H9 (cell line): Measurements from ENCODE around the gene AFAP1. TPM values are rescaled to one million over a fixed set of nuclear protein-coding genes. Genes with fewer than 3 reads are reported as not detected.

Source experiments
- DNase-seq: peaks from one replicate; pipeline ENCODE4 v3.0.0-alpha.2; 2017
- H2AFZ ChIP-seq: one replicate; pipeline ENCODE4 v1.6.1; 2013; ENCODE audit warnings: mild to moderate bottlenecking, low read length, control low read depth, moderate library complexity
- H2AK5ac ChIP-seq: 2 replicates; pipeline ENCODE4 v1.6.1; 2013; ENCODE audit warnings: low read length, control low read depth, mixed read lengths; ENCODE audit not compliant: insufficient read length
- H2BK120ac ChIP-seq: one replicate; pipeline ENCODE4 v1.6.1; 2013; ENCODE audit warnings: low read depth, mild to moderate bottlenecking, low read length, control low read depth, inconsistent platforms; ENCODE audit not compliant: poor library complexity, severe bottlenecking
- H2BK12ac ChIP-seq: 2 replicates; pipeline ENCODE4 v1.6.1; 2013; ENCODE audit warnings: low read length, control low read depth, mixed read lengths, low read depth; ENCODE audit not compliant: insufficient read length
- H2BK15ac ChIP-seq: 2 replicates; pipeline ENCODE4 v1.6.1; 2013; ENCODE audit warnings: low read depth, low read length, control low read depth
- H2BK20ac ChIP-seq: one replicate; pipeline ENCODE4 v1.6.1; 2013; ENCODE audit warnings: low read depth, mild to moderate bottlenecking, low read length, control low read depth, inconsistent platforms; ENCODE audit not compliant: poor library complexity, severe bottlenecking
- H2BK5ac ChIP-seq: 2 replicates; pipeline ENCODE4 v1.6.1; 2013; ENCODE audit warnings: low read length, control low read depth, mixed read lengths; ENCODE audit not compliant: insufficient read length
- H3K14ac ChIP-seq: 2 replicates; pipeline ENCODE4 v1.6.1; 2013; ENCODE audit warnings: low read length, control low read depth; ENCODE audit not compliant: insufficient read depth
- H3K18ac ChIP-seq: 2 replicates; pipeline ENCODE4 v1.6.1; 2013; ENCODE audit warnings: low read depth, mild to moderate bottlenecking, mixed read lengths, low read length, control low read depth; ENCODE audit not compliant: insufficient read length
- H3K23ac ChIP-seq: 2 replicates; pipeline ENCODE4 v1.6.1; 2013; ENCODE audit warnings: low read length, control low read depth, mixed read lengths, low read depth; ENCODE audit not compliant: insufficient read length
- H3K23me2 ChIP-seq: 2 replicates; pipeline ENCODE4 v1.6.1; 2013; ENCODE audit warnings: low read depth, mild to moderate bottlenecking, mixed read lengths, low read length, control low read depth; ENCODE audit not compliant: insufficient read length, poor library complexity, severe bottlenecking
- H3K27ac ChIP-seq: 2 replicates; pipeline ENCODE4 v1.5.1; 2013; ENCODE audit warnings: low read length, control low read depth, mixed read lengths, low read depth; ENCODE audit not compliant: insufficient read length
- H3K27me3 ChIP-seq: 2 replicates; pipeline ENCODE4 v1.6.1; 2013; ENCODE audit warnings: low read length, control low read depth, inconsistent platforms; ENCODE audit not compliant: insufficient read depth
- H3K4ac ChIP-seq: 2 replicates; pipeline ENCODE4 v1.6.1; 2013; ENCODE audit warnings: low read depth, mild to moderate bottlenecking, control low read depth, inconsistent platforms, low read length, moderate library complexity
- H3K4me1 ChIP-seq: 2 replicates; pipeline ENCODE4 v1.6.1; 2013; ENCODE audit warnings: low read length, control low read depth, inconsistent platforms; ENCODE audit not compliant: insufficient read depth
- H3K4me2 ChIP-seq: 2 replicates; pipeline ENCODE4 v1.6.1; 2013; ENCODE audit warnings: low read length, control low read depth, mixed read lengths; ENCODE audit not compliant: insufficient read length, insufficient read depth
- H3K56ac ChIP-seq: 2 replicates; pipeline ENCODE4 v1.6.1; 2013; ENCODE audit warnings: low read depth, mild to moderate bottlenecking, mixed read lengths, low read length, control low read depth; ENCODE audit not compliant: insufficient read length
- H3K79me1 ChIP-seq: 2 replicates; pipeline ENCODE4 v1.6.1; 2013; ENCODE audit warnings: low read depth, mild to moderate bottlenecking, moderate library complexity, low read length, control low read depth, inconsistent platforms; ENCODE audit not compliant: insufficient read depth, poor library complexity, severe bottlenecking
- H3K79me2 ChIP-seq: 2 replicates; pipeline ENCODE4 v1.6.1; 2013; ENCODE audit warnings: low read length, control low read depth, inconsistent platforms; ENCODE audit not compliant: insufficient read depth
- H3K9ac ChIP-seq: 2 replicates; pipeline ENCODE4 v1.6.1; 2013; ENCODE audit warnings: low read length, control low read depth, mixed read lengths; ENCODE audit not compliant: insufficient read length; ENCODE audit errors: extremely low read depth
- H3K9me3 ChIP-seq: one replicate; pipeline ENCODE4 v1.6.1; 2013; ENCODE audit warnings: low read depth, low read length, inconsistent platforms; ENCODE audit not compliant: control insufficient read depth
- H3T11ph ChIP-seq: one replicate; pipeline ENCODE4 v1.6.1; 2013; ENCODE audit warnings: mild to moderate bottlenecking, low read length, control low read depth, inconsistent platforms
- H4K20me1 ChIP-seq: one replicate; pipeline ENCODE4 v1.6.1; 2013; ENCODE audit not compliant: control insufficient read depth, insufficient read length, insufficient read depth
- H4K5ac ChIP-seq: 2 replicates; pipeline ENCODE4 v1.6.1; 2013; ENCODE audit warnings: low read depth, mild to moderate bottlenecking, mixed read lengths, low read length, control low read depth; ENCODE audit not compliant: insufficient read length
- H4K8ac ChIP-seq: replicated peaks from 2 replicates; pipeline ENCODE4 v1.6.1; 2013; ENCODE audit warnings: low read length, control low read depth, mixed read lengths, low read depth; ENCODE audit not compliant: insufficient read length
- H4K91ac ChIP-seq: 2 replicates; pipeline ENCODE4 v1.6.1; 2013; ENCODE audit warnings: low read depth, mild to moderate bottlenecking, moderate library complexity, mixed read lengths, low read length, control low read depth; ENCODE audit not compliant: insufficient read length
- H3K27ac Mint-ChIP-seq, 3 experiments: 2 replicates in 2 of 3; 3 replicates in 1 of 3; pipeline ENCODE4 v1.8.0; 2020 to 2021; ENCODE audit warnings: mixed read lengths in 3 of 3, mild to moderate bottlenecking in 1 of 3, moderate library complexity in 1 of 3
- H3K27me3 Mint-ChIP-seq: 2 replicates; pipeline ENCODE4 v1.8.0; 2021; ENCODE audit warnings: low read depth, mild to moderate bottlenecking, moderate library complexity, mixed read lengths
- H3K36me3 Mint-ChIP-seq, 3 experiments: 2 replicates in 2 of 3; 3 replicates in 1 of 3; pipeline ENCODE4 v1.8.0; 2020 to 2021; ENCODE audit warnings: low read depth in 3 of 3, mixed read lengths in 3 of 3; ENCODE audit not compliant: insufficient read depth in 1 of 3
- H3K4me1 Mint-ChIP-seq, 2 experiments: 2 replicates each; pipeline ENCODE4 v1.8.0; 2020; ENCODE audit warnings: mixed read lengths in 2 of 2
- H3K4me3 Mint-ChIP-seq, 2 experiments: 2 replicates in 1 of 2; 3 replicates in 1 of 2; pipeline ENCODE4 v1.8.0; 2020 to 2021; ENCODE audit warnings: mild to moderate bottlenecking in 2 of 2, mixed read lengths in 2 of 2, moderate library complexity in 1 of 2
- H3K9me3 Mint-ChIP-seq, 2 experiments: 2 replicates in 1 of 2; 3 replicates in 1 of 2; pipeline ENCODE4 v1.8.0; 2020; ENCODE audit warnings: mild to moderate bottlenecking in 2 of 2, mixed read lengths in 2 of 2, moderate library complexity in 1 of 2
- CTCF ChIP-seq: fragments of 200-600 bp; sonication (generic); conservative IDR thresholded peaks from 3 replicates; pipeline ENCODE4 v1.8.0; 2021; ENCODE audit warnings: antibody characterized with exemption, mild to moderate bottlenecking
- WGBS: extraction: QIAGEN DNeasy Blood & Tissue Kit; methylation state at CpG from one replicate; pipeline ENCODE4 v1.1.7; 2013; ENCODE audit warnings: missing lambda C conversion rate, low lambda C conversion rate, mixed read lengths; ENCODE audit not compliant: insufficient read length; ENCODE audit errors: extremely low coverage; 5-methylcytosine and 5-hydroxymethylcytosine counted together
- total RNA-seq: library from RNA; stranded (reverse); gene quantifications from 2 replicates; pipeline ENCODE4 v1.2.1, GENCODE V29; 2021

The AFAP1 gene
- total RNA-seq, 1 experiment from 2014 or later, result 6.5 TPM

GRCh38 chr4:7963691-7964090 lies 24.0 kb upstream of the AFAP1 start:
- Histone ChIP-seq H4K8ac (no peak overlapping the region), H4K91ac (no peak overlapping the region), H2BK120ac (no peak overlapping the region), H3K4ac (no peak overlapping the region), H3K14ac (no peak overlapping the region), H3K27ac (no peak overlapping the region), H3K4me1 (peaks cover 2% of the 10 kb centered on the region; the same call in 1 of the 2 replicates), H2AK5ac (no peak overlapping the region), H3K79me2 (no peaks in the 10 kb centered on the region), H3K23ac (no peak overlapping the region), H2BK15ac (0 out of 2 replicates have a peak overlapping the region, but pooled peaks have one; percentile 82), H2BK12ac (no peak overlapping the region), H3K9me3 (no peaks in the 10 kb centered on the region), H2BK5ac (no peak overlapping the region), H4K5ac (no peak overlapping the region), H3K4me2 (no peak overlapping the region), H2AFZ (no peak overlapping the region), H3K56ac (no peak overlapping the region), H3K18ac (no peak overlapping the region), H3K79me1 (no peaks in the 10 kb centered on the region), H3K9ac (no peak overlapping the region), H4K20me1 (no peaks in the 10 kb centered on the region), H3T11ph (no peak overlapping the region), H3K23me2 (peaks cover 2% of the 10 kb centered on the region), H2BK20ac (no peak overlapping the region), H3K27me3 (no peaks in the 10 kb centered on the region; the same call in 1 of the 2 replicates)
- no peaks in the 10 kb centered on the region; a peak in 1 of 5 replicates for H3K9me3 Mint-ChIP-seq
- no CpG with 5 or more reads among the region's 12 CpGs for WGBS
- peak overlapping the region in 1 of 3 experiments; percentile 14; a peak in 1 of 7 replicates for H3K27ac Mint-ChIP-seq
- no peaks in the 10 kb centered on the region; the same call in 1 of the 2 replicates for H3K27me3 Mint-ChIP-seq
- TF ChIP-seq CTCF, result no peak
- no peak overlapping the region for H3K4me3 Mint-ChIP-seq
- no peak for DNase-seq
- H3K4me1 Mint-ChIP-seq, result peaks cover 10 to 20% of the 10 kb centered on the region in 2 experiments
- H3K36me3 Mint-ChIP-seq, result no peaks in the 10 kb centered on the region
